DND-41 (cell line): Measurements from ENCODE around the gene ATP1B1.

Experiments used
- ATAC-seq: fragments of 200-7000 bp; cut with Tn5 transposase; 3 replicates; pipeline ENCODE4 v1.9.1; 2021; ENCODE audit warnings: low read depth; ENCODE audit not compliant: insufficient read depth
- DNase-seq: peaks from one replicate; pipeline ENCODE4 v3.0.0-alpha.2; 2020
- H2AFZ ChIP-seq: 2 replicates; pipeline ENCODE4 v1.6.0; 2012; ENCODE audit warnings: low read depth, low read length
- H3K27ac ChIP-seq: 2 replicates; pipeline ENCODE4 v1.5.1; 2012; ENCODE audit warnings: low read length, inconsistent platforms
- H3K27me3 ChIP-seq: fragments of 200-600 bp; sonication (generic); 2 replicates; pipeline ENCODE4 v1.6.0; 2012; ENCODE audit warnings: low read length, mild to moderate bottlenecking, inconsistent platforms; ENCODE audit not compliant: insufficient read depth, poor library complexity
- H3K36me3 ChIP-seq: 2 replicates; pipeline ENCODE4 v1.5.1; 2012; ENCODE audit warnings: low read length, inconsistent platforms; ENCODE audit not compliant: insufficient read depth
- H3K4me1 ChIP-seq: 2 replicates; pipeline ENCODE4 v1.5.1; 2012; ENCODE audit warnings: mild to moderate bottlenecking, low read length; ENCODE audit not compliant: insufficient read depth
- H3K4me2 ChIP-seq: 2 replicates; pipeline ENCODE4 v1.6.0; 2012; ENCODE audit warnings: mild to moderate bottlenecking, moderate library complexity, low read length, inconsistent platforms; ENCODE audit not compliant: insufficient read depth
- H3K4me3 ChIP-seq, 2 experiments: fragments of 200-600 bp in 1 of 2; shearing (Covaris generic) in 1 of 2; 2 replicates each; pipeline ENCODE4 v1.5.1; 2012 to 2016; ENCODE audit warnings: inconsistent platforms in 2 of 2, low read length in 2 of 2, mild to moderate bottlenecking in 2 of 2, low read depth in 1 of 2, moderate library complexity in 1 of 2
- H3K79me2 ChIP-seq: 2 replicates; pipeline ENCODE4 v1.6.0; 2012; ENCODE audit warnings: low read length, inconsistent platforms; ENCODE audit not compliant: insufficient read depth
- H3K9ac ChIP-seq: 2 replicates; pipeline ENCODE4 v1.6.0; 2012; ENCODE audit warnings: low read depth, mild to moderate bottlenecking, inconsistent platforms, low read length, moderate library complexity
- H3K9me3 ChIP-seq: 2 replicates; pipeline ENCODE4 v1.5.1; 2012; ENCODE audit warnings: low read length, moderate library complexity, mild to moderate bottlenecking, inconsistent platforms; ENCODE audit not compliant: insufficient read depth, severe bottlenecking
- H4K20me1 ChIP-seq: 2 replicates; pipeline ENCODE4 v1.6.0; 2012; ENCODE audit warnings: low read length; ENCODE audit not compliant: insufficient read depth
- EZH2 ChIP-seq: IDR thresholded peaks from 3 replicates; pipeline ENCODE4 v1.6.1; 2012; ENCODE audit warnings: borderline replicate concordance, low read depth, mild to moderate bottlenecking, moderate library complexity, low read length, inconsistent platforms; ENCODE audit not compliant: severe bottlenecking
- TF ChIP-seq, protein P1 (sequence below): IDR thresholded peaks from 2 replicates; pipeline ENCODE4 v1.5.1; 2012; ENCODE audit warnings: borderline replicate concordance, low read length, moderate library complexity, mild to moderate bottlenecking; ENCODE audit not compliant: poor library complexity, severe bottlenecking; ENCODE audit errors: extremely low read depth

The ATP1B1 gene

DNA sequence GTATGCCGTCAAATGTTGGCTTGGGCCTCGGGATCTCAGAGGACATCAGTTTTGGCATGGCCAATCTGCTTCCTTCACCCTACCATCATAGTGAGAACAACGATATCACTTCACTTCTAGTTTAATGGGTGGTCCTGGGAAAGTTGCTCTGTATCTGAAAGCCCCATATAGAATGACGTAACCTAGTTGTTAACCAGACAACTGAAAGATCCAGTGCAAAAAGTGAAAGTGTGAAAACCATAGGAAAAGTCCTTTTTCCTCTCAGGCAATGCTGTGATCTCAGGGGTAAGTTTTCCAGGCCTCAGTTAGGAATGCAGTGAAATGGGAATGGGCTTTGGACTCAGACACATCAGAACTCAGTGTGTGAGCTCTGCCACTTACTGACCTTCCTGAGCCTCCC lies 18.6 kb upstream of the ATP1B1 start:
- H3K4me1 ChIP-seq = no peaks in the 10 kb centered on the region
- no peak overlapping the region for H3K9ac ChIP-seq
- no peak overlapping the region for H3K4me2 ChIP-seq
- H4K20me1 ChIP-seq = no peaks in the 10 kb centered on the region
- no peak for DNase-seq
- no peak overlapping the region for H2AFZ ChIP-seq
- peaks cover 3% of the 10 kb centered on the region for H3K27me3 ChIP-seq
- no peaks in the 10 kb centered on the region for H3K36me3 ChIP-seq
- no peak for ATAC-seq
- TF ChIP-seq, protein P1, sequence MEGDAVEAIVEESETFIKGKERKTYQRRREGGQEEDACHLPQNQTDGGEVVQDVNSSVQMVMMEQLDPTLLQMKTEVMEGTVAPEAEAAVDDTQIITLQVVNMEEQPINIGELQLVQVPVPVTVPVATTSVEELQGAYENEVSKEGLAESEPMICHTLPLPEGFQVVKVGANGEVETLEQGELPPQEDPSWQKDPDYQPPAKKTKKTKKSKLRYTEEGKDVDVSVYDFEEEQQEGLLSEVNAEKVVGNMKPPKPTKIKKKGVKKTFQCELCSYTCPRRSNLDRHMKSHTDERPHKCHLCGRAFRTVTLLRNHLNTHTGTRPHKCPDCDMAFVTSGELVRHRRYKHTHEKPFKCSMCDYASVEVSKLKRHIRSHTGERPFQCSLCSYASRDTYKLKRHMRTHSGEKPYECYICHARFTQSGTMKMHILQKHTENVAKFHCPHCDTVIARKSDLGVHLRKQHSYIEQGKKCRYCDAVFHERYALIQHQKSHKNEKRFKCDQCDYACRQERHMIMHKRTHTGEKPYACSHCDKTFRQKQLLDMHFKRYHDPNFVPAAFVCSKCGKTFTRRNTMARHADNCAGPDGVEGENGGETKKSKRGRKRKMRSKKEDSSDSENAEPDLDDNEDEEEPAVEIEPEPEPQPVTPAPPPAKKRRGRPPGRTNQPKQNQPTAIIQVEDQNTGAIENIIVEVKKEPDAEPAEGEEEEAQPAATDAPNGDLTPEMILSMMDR = no peak
- TF ChIP-seq EZH2 = no peak
- H3K79me2 ChIP-seq = no peaks in the 10 kb centered on the region
- no peak overlapping the region for H3K27ac ChIP-seq
- H3K4me3 ChIP-seq = no peak overlapping the region
- H3K9me3 ChIP-seq = no peaks in the 10 kb centered on the region

DNA sequence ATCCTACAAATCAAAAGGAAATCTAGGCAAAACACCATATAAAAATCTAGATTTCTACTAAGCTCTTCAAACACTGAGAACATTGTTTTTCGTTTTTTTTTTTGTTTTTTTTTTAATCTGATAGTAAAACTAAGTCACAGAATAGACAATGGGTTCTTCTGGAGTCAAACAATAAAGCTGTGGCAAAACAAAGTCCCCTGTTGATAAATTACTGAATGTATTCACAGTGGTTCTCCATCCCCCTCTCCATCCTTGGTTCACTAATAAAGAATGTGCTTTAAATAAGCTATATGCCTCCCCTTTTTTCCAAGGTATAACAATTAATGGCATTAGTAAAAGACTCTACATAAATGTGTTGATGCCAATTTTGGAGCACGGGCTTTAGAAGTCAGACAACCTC lies 16.7 kb upstream of the ATP1B1 start:
- H3K36me3 ChIP-seq = no peaks in the 10 kb centered on the region
- ATAC-seq (no peak), DNase-seq (no peak)
- H3K9me3 ChIP-seq = no peaks in the 10 kb centered on the region
- H2AFZ ChIP-seq = no peak overlapping the region
- peaks cover 3% of the 10 kb centered on the region for H3K27me3 ChIP-seq
- H3K4me1 ChIP-seq = no peaks in the 10 kb centered on the region
- H3K4me3 ChIP-seq = no peak overlapping the region
- no peak overlapping the region for H3K9ac ChIP-seq
- no peaks in the 10 kb centered on the region for H3K79me2 ChIP-seq
- no peak for TF ChIP-seq EZH2
- H3K4me2 ChIP-seq = no peak overlapping the region
- H4K20me1 ChIP-seq = no peaks in the 10 kb centered on the region
- no peak overlapping the region for H3K27ac ChIP-seq

DNA sequence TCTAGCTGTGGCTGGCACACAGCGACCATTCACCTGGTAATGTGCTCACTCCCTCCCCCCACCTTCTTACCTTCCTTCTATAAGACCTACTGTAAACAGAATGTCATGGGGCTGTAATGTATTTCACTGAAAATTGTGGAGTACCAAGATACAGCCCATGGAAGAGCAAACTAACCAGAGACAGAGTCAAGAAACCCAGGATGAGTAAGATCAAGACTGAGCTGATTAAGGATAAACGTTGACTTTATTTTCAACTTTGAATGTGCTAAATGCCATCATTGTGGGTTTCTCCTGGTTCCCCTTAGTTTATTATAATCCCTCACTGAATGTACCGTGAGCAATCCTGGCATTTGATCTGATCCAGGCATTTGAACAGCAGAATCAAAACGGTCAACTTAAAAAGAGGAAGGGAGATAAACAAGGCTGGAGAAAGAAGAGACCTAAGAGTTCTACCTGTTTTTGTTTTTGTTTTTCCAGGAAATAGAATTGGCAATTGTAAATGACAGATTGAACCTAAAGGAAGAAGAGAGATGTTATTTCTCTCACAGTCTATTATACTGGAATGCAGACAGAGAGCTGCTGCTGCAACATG lies 16.1 kb upstream of the ATP1B1 start:
- Histone ChIP-seq H3K9me3 (no peaks in the 10 kb centered on the region), H3K27me3 (peaks cover 3% of the 10 kb centered on the region), H3K4me3 (no peak overlapping the region), H2AFZ (no peak overlapping the region), H3K4me1 (no peaks in the 10 kb centered on the region), H3K27ac (no peak overlapping the region), H3K36me3 (no peaks in the 10 kb centered on the region), H3K9ac (no peak overlapping the region), H3K4me2 (no peak overlapping the region), H4K20me1 (no peaks in the 10 kb centered on the region), H3K79me2 (no peaks in the 10 kb centered on the region)
- ATAC-seq = no peak; the same call in 2 of the 3 replicates
- DNase-seq = no peak
- no peak for TF ChIP-seq EZH2
- TF ChIP-seq, protein P1 = no peak

DNA sequence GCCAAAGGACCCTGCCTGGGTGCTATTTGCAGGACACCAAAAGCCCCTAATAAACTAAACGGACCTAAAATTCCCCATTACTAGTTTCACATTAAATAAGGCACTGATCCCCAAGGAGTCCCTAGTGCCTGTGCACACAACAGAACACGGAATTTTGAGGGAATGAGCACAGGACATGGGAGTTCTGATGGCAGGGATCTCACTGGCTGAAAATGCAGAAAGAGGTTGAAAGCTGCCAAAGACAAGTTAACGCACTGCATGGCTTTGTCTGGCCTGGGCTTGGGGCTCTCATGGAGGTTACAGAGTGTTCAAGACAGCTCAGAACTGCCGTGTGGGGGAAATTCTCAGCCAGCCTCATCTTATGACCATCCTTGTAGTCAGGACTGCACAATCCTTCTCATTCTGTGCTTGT lies 15.6 kb upstream of the ATP1B1 start:
- Histone ChIP-seq H3K4me1 (no peaks in the 10 kb centered on the region), H3K4me3 (no peak overlapping the region), H4K20me1 (no peaks in the 10 kb centered on the region), H3K27ac (no peak overlapping the region), H3K27me3 (peaks cover 3% of the 10 kb centered on the region), H3K9ac (no peak overlapping the region), H3K36me3 (no peaks in the 10 kb centered on the region), H3K79me2 (no peaks in the 10 kb centered on the region), H2AFZ (no peak overlapping the region), H3K4me2 (no peak overlapping the region), H3K9me3 (no peaks in the 10 kb centered on the region)
- ATAC-seq = no peak
- DNase-seq = no peak
- TF ChIP-seq EZH2 = no peak
- TF ChIP-seq, protein P1 = no peak
